Hematopoietic multipotent progenitor cell (in vitro differentiated cells): ENCODE results near the gene RND1. TPM values are rescaled to one million over a fixed set of nuclear protein-coding genes. Genes with fewer than 3 reads are reported as not detected.
A peak's percentile ranks its signal among the peaks of the same experiment; 100 is the strongest.
"Not testable (repeated sequence)": the region's sequence is repeated elsewhere in the genome, so short reads cannot be mapped to it uniquely, and the experiment has no call there.

ENCODE experiments used
- DNase-seq, 3 donors: peaks; one replicate each; pipeline ENCODE4 v3.0.0-alpha.2; 2011 to 2015; ENCODE audit warnings: low read depth in 2 of 3, low spot score in 2 of 3
- total RNA-seq: library from RNA; depleted of rRNA; stranded (reverse); fragments of >200 nt; gene quantifications from one replicate; pipeline ENCODE4 v1.2.3, GENCODE V29; 2012

RND1 gene
- total RNA-seq, 1 donor, result 1.9 TPM

DNA sequence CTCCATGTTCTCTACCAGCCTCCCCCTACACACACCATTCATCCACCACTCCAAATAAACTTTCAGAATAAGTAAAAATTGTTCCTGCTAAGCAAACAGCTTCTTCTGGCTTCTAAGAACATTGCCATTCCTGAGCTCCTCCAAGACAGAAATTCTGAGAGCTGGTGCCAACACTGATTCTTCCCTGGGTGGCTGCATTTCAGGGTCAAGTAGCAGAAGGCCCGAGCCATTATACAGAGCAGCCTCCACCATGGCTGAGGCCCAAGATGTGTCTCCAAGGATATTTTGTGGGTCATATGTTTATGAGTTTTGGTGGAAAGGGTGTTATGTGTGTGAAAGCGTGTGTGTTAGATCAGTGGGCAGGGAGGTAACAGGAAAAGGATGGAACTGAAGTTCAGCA is 3.5 kb upstream of the RND1 start:
- no peak for DNase-seq

DNA sequence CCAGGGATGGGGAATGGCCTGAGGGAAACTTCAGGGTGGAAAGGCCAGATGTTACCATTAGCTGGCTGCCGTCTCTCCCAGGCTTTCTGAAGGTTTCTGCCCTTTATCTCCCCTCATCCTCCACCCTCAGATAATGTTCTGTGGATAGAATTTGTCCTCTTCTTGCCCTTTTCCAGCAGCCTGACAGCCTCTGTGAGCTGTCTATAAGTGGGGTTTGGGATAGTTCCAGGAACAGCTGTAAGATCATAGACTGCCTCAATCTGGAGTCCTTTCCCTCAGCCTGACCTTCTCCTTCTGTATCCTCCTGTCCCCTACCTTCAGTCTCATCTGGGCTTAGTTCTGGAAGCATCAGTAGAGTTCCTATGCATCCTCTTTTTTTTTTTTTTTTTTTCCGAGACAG is 2.8 kb upstream of the RND1 start:
- no peak for DNase-seq

DNA sequence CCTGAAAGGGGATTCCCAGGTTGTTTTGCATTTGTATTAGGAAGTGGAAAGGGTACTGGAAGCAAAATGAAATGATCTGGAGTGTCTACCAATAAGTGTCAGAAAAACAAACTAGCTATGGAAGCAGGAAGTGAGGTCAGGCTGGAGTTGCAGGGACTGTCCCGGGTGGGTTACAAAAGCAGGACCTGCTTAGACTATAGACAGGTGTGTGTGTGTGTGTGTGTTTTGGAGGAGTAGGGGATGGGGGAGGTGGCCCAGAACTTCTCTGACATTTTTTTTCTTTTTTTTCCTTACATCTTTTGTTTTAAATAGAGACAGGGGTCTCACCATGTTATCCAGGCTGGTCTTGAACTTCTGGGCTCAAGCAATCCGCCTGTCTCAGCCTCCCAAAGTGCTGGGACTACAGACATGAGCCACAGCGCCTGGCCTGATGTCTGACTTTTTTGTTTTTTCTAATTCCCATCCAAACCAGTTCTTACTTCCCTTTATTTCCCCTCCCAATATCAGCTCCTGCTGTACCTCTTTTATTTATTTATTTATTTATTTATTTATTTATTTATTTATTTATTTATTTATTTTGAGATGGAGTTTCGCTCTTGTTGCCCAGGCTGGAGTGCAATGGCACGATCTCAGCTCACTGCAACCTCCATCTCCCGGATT is 512 bp upstream of the RND1 start:
- DNase-seq, result peak in 1 of 3 donors; percentile 33

DNA sequence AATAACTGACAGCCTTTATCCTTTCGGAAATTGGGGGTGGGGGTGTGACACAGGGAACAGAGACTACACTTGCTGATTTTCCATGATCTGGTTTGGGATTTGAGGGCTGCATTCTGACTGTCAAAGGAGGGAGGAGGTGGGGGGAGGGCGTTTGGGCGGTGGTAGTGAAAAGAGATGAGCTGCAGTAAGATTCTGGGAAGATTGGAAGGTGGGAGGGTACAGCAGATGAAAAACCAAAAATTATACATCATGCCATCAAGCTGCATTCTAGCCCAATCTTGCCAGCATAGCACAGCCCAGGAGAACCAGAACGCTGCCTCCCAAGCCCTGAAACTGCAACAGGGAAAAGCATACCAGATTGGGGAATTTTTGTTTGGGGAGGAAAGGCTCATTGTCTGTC is 2.4 kb downstream of the RND1 start:
- DNase-seq, result no peak

DNA sequence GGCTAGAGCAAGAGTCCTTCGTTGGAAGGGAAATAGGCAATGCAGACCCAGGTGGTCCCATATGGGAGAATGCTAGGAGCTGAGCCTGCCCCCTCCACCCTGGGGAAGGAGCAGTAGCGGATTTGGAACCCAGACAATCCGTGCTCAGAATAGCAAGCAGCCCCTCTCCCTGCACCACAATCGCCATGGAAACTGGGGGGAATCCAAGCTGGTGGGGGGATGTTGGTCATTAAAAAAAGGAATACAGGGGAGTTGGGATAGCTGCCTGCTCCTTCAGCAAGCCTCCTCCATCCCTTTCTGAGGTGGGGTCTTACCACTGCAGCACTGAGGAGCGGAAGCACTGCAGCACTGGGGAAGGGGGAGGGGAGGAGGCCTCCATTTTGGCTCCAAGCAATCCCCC is 2.9 kb downstream of the RND1 start:
- DNase-seq, result no peak

DNA sequence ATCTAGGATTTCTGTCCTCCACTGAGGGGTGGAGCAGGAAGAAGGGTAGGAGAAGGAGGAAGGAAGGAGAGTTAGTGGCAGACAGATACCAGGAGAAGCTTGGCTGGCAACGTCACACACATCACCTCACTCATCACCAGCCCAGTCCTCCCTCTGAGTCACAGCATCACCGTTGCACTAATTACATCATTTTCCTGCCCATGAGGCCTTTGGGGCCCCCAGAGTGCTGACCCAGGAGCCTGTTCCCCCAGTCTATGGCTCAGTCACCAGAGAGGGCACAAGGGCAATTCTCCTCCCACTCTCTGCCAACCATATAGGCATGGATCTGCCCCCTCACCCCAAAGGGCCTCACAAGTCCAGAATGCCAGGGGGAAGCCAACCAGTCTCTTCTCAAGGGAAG is 4.6 kb downstream of the RND1 start:
- DNase-seq, result no peak

DNA sequence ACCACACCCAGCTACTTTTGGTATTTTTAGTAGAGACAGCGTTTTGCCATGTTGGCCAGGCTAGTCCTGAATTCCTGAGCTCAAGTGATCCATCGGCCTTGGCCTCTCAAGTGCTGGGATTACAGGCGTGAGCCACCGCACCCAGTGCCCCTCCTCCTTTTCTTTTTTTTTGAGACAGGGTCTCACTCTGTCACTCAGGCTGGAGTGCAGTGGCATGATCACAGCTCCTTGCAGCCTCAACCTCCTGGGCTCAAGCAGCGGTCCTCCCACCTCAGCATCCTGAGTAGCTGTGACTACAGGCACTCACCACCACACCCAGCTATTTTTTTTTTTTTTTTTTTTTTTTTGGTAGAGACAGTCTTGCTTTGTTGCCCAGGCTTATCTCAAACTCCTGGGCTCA is 5.4 kb downstream of the RND1 start:
- not testable (repeated sequence) for DNase-seq

DNA sequence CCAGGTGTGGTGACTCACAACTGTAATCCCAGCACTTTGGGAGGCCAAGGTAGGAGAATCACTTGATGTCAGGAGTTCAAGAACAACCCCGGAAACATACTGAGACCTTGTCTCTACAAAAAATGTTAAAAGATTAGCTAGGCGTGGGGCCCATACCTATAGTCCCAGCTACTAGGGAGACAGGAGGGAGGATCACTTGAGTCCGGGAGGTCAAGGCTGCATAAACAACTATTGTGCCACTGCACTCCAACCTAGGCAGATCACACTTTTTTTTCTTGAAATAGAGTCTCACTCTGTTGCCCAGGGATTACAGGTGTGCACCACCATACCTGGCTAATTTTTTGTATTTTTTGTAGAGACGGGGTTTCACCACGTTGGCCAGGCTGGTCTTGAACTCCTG is 6.1 kb downstream of the RND1 start:
- DNase-seq, result no peak

DNA sequence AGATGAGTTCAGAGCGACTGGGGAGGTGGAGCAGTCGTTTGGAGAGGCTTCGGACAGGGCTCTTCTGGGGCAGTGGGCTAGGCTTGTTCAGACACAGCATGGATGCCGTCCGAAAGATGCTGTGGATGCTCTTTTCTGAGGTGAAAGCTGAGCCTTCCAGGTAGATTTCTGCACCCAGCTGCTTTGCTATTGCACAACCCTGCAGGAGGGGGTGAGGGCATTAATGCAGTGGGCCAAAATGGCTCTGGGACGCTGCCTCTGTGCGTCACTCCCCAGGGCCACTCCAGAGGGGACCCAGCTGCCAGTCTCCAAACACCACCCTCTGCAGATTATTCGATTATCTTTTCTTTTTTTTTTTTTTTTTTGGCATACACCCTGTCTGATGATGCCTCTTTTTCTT is 7.6 kb downstream of the RND1 start:
- no peak for DNase-seq

DNA sequence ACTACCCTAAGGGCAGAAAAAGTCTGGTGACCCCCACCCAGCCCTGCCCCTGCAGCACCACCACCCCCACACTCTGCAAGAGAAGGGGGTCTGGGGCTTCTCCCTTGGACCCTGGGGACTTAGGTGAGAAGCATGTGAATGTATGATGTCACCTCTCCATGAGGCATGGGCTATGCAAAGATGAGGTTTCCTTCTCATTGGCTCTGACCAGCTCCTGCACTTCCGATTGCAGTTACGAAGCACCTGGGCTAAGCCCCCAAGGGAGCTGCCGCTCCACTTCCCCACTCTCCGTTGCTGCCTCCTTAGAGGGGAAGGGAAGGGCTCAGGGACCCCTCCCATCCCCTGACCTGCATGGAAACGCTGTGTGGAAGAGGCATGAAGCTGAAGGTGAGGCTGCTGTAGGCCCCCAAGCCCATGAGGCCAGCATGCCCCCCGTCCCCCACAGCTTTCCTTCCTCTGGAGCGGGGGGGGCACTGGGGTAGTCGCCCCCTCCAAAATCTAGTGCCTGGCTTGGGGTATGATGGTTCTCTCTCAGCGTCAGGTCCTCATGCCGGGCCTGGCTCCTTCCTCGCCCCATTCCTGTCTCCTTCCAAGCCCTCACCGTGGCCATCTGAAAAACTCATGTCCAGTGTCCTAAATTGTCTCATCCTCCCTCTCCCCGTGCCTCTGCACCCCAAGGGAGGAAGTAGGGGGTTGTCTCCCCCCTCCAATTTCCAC is 8.2 kb downstream of the RND1 start:
- DNase-seq, result no peak

DNA sequence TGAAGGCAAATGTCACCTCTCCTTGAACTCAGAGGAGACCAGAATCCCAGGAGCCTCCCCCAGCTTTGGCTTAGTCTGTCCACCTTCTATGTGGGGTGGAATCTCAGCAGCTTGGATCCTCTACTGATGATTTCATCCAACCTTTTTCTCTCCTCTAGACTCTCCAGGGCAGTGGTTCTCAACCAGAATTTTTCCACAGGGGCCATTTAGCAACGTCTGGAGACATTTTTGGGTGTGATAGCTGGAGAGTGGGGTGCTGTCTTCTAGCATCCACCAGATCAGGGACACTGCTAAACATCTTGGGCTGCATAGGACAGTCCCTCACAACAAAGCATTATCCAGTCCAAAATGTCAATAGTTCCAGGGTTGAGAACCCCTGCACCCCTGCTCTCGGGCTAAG is 9.3 kb downstream of the RND1 start:
- no peak for DNase-seq

DNA sequence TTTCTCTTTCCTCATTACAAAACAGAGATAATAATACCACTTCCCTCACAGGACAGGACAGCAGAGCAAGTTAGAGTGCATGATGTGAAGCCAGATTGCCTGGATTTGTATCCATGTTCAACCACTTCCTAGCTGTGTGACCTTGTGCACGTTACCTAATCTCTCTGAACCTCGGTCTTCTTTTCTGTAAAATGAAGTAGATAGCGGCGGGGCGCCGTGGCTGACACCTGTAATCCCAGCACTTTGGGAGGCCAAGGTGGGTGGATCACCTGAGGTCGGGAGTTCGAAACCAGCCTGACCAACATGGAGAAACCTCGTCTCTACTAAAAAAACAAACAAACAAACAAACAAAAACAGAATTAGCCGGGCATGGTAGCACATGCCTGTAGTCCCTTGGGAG is 10.7 kb downstream of the RND1 start:
- DNase-seq, result not testable (repeated sequence)

DNA sequence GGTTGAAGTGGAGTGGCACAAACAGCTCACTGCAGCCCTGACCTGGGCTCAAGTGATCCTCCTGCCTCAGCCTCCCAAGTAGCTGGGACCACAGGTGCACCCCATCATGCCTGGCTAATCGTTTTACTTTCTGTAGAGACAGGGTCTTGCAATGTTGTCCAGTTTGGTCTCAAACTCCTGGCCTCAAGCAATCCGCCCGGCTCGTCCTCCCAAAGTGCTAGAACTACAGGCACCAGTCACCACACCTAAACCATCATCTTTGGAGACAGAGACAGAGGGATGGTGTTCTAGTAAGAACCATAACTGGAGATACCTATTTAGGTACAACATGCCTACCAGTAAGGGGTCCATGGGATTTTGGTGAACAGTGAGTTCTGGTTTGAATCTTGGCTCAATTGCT is 11.2 kb downstream of the RND1 start:
- DNase-seq, result no peak

DNA sequence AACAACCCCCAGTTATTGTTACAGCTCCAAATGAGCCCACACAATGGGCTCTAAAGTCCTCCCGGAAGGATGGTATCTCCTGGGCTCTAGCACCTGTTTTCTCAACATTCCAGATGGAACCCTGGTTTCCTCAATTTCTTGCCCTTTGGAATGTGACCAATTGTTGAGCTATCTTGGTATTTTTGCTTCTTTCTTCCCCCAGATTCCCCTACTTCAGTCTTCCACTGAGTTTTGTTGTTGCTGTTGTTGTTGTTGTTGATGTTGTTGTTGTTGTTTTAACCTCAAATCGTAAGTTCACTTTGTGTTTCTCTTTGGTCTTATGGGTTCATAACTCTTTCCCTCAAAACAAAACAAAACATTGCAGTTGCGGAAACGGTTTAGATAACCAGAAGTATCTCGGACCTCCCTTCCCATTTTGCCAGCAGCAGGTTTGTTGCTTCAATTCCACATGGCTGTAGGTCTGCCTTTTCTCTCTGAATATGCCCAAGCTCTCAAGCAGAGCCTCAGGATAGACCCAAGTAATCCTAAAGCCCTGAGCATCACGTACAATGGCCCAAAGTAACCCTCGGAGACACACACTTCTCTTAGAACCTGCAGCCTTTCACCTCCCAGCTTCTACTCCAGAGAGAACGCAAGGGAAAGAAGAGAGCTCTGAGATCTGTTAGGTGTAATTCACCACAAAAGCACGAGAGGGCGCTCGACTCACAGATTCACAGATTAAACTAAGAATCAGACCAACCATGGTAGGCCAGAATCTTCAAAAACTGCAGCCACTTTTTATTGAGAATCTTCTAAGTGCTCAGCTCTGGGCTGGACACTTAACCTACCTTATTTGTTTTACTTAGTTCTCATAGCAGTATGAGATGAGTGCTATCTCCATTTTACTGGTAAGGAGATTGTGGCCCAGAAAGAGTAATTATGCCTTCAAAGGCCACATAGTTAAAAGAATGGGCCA is 12.7 kb downstream of the RND1 start:
- peak; percentile 85 to 96 (median 88) for DNase-seq

DNA sequence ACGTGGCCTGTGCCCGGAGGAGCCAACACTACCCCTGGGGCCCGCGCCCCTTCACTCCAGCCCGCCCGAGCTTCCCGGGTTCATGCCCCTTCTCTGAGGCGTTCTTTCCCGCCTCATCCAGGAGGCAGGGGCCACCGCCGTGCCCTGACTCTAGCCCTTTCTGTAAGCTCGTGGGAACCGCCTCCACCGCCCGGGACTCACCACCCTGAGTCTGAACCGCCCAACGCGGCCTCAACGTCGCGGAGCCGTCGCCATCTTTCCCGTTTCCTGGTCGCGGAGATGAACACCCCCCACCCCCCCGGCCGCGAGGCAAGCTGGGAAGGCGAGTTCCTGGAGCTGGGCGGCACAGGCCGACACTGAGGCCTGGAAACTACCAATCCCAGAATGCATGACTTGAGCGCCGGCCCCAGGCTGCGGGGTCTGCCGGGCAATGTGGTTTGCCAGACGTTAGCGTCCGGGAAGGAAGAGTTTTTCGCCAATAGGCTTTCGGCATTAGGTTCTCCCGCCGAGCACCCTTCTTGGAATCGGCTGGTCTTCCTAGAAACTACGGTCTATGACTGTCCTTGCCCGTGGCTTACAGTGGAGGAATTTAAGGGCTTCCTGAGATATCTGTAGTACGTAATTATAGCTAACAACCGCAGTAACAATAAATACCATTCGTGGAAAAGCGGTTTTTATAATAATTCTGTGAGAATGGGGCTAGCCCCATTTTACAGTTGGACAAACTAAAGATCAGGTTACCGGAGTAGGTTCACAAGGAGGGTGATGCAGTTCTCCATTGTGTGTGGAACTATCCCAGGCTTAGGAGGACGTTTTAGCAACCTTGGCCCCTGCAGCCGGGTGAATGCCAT is 13.6 kb downstream of the RND1 start, which contains the start of gene DDX23:
Gene DDX23 (minus strand): TSS at position 281 of the 851 bp plus-strand sequence. CDS start 6,381 bp downstream, outside the sequence.
- DNase-seq, result peak; percentile 85 to 97 (median 97)

DNA sequence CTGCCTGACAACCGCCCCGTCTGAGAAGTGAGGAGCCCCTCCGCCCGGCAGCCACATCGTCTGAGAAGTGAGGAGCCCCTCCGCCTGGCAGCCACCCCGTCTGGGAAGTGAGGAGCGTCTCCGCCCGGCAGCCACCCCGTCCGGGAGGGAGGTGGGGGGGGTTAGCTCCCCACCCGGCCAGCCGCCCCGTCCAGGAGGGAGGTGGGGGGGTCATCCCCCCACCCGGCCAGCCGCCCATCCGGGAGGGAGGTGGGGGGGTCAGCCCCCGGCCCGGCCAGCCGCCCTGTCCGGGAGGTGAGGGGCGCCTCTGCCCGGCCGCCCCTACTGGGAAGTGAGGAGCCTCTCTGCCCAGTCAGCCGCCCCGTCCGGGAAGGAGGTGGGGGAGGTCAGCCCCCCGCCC is 23.6 kb downstream of the RND1 start:
- not testable (repeated sequence) for DNase-seq

DNA sequence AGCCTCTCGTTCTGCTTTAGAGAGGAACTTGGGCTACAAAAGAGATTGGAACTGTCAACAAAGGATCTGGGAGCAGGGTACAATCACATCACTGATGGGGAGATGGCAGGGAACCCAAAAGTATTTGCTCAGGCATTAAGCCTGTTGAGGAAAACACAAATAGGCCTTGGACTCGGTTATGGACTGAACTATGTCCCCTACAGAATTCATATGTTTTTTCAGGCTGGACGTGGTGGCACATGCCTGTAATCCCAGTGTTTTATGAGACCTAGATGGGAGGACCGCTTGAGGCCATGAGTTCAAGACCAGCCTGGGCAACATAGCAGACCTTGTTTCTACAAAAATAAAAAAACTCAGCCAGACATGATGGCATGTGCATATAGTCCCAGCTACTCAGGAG is 27.6 kb downstream of the RND1 start:
- DNase-seq, result no peak

DNA sequence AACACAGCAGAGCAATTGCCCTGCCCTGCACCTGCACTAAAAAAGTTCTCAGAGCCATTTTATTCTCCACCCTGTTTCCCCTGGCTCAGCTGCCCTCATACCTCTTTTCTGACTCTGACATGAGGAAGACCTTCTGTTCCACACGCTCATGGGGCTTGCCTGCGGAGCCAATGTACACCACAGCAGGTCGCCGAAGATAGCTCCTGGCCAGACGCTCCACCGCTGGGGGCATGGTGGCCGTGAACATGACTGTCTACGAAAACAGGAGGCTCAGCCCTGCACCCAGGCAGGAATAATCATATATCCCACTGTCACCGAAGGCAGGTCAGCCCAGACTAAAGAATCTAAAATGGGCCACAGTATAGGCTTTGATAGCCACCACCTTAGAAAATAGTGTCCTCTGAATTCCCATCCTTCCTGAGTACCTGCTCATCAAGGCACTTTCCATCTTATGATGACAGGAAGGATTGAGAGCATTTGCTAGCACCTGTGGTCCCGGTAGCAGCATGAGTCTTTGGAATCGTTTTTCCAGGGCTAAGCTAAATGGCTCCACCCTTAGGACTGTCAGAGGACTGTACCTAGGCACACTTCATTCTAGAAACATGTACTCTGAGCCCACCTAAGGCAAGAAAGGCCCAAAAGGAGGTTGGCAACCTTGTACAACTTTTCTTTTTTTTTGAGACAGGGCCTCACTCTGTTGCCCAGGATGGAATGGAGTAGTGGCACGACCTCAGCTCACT is 33.2 kb downstream of the RND1 start:
- no peak for DNase-seq

DNA sequence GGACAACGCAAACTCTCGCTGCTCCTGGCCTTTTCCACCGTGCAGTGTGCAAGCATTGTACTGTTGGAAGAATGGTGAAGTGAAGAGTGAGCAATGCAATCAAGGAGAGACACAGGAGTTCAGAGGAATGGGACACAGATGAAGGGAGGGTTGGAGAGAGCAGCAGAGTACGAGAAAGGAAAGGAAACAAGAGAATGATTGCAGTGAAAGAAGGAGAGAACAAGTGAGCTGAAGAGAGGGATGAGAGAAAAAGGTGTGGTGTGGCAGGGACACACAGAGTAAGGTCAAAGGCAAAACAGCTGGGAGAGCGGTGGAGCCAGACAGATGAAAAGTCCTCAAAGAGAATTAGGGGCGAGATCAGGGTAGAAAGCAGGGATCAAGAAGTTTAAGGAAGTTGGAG is 34.4 kb downstream of the RND1 start:
- no peak for DNase-seq
